Activated CD8-positive, alpha-beta memory T cell treated with anti-CD3 and anti-CD28 coated beads, Interleukin-2, amount 50 U/mL, for 1 hour (primary cell): ENCODE measurements around the gene PCBP1.
"Not testable (repeated sequence)": the region's sequence is repeated elsewhere in the genome, so short reads cannot be mapped to it uniquely, and the experiment has no call there.

Experiments
- DNase-seq: peaks from one replicate; pipeline ENCODE4 v3.0.0-alpha.2; 2020; ENCODE audit errors: extremely low read depth

Gene PCBP1

GRCh38 chr2:70098032-70098431 lies 10.8 kb downstream of the PCBP1 start:
- no peak for DNase-seq

DNA sequence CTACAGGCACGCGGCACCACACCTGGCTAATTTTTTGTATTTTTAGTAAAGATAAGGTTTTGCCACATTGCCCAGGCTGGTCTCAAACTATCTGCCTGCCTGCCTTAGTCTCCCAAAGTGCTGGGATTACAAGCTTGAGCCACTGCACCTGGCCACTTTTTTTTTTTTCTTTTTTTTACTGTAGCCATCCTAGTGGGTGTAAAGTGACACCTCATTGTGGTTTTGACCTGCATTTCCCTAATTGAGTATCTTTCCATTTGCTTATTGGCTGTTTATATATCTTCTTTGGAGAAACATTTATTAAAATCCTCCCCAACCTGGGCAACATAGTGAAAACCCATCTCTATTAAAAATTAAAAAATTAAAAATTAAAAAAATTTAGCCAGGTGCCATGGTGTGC lies 12.0 kb downstream of the PCBP1 start:
- DNase-seq = no peak

GRCh38 chr2:70101174-70101573 lies 13.9 kb downstream of the PCBP1 start:
- no peak for DNase-seq

GRCh38 chr2:70101686-70102085 lies 14.4 kb downstream of the PCBP1 start:
- not testable (repeated sequence) for DNase-seq

GRCh38 chr2:70102323-70102905 lies 15.1 kb downstream of the PCBP1 start:
- DNase-seq = not testable (repeated sequence)

GRCh38 chr2:70103531-70104061 lies 16.3 kb downstream of the PCBP1 start:
- no peak for DNase-seq

- DNase-seq = no peak
Measured at GRCh38 chr2:70104231-70105111, 17.2 kb downstream of the PCBP1 start.

- DNase-seq = not testable (repeated sequence)
Measured at GRCh38 chr2:70106138-70106537, 18.9 kb downstream of the PCBP1 start.

- DNase-seq = not testable (repeated sequence)
Measured at GRCh38 chr2:70110397-70110796, 23.1 kb downstream of the PCBP1 start.

DNA sequence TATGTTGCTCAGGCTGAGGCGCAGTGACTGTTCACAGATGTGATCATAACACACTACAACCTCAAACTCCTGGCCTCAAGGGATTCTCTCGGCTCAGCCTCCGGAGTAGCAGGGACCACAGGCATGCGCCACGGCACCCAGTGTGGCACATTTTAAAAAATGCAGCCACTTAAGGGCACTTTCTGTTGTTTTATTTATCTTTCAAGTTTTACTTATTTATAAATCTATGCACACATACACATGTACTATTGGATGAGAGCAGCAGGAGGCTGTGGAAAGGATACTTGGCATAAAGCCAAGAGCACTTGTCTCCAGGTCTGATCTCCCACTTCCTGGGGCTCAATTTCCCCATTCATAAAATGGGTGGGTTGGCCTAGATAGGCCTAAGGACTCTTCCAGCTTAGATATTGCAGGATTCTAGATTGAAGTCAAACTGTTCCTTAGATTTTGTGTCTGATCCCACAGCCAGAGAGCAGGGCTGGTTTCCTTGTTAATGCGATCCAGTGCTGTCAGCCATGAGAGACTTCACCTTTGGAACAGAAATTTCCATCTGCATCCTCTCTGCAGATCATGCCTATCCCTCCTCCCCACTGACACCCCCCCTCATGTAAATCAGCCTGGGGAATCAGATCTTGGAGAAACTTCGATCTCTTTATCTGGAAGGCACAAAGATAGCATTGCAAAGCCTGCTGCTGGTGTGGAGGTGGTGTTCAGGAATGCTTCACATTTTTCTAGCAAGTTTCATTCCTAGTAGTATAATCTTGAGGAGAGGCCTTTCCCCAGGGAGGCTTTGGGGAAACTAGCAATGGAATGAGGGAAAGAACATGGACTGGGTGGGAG lies 24.7 kb downstream of the PCBP1 start:
- DNase-seq = no peak

- DNase-seq = no peak
Measured at GRCh38 chr2:70113359-70114070, 26.2 kb downstream of the PCBP1 start.

- DNase-seq = no peak
Measured at GRCh38 chr2:70115646-70116442, 28.6 kb downstream of the PCBP1 start.

DNA sequence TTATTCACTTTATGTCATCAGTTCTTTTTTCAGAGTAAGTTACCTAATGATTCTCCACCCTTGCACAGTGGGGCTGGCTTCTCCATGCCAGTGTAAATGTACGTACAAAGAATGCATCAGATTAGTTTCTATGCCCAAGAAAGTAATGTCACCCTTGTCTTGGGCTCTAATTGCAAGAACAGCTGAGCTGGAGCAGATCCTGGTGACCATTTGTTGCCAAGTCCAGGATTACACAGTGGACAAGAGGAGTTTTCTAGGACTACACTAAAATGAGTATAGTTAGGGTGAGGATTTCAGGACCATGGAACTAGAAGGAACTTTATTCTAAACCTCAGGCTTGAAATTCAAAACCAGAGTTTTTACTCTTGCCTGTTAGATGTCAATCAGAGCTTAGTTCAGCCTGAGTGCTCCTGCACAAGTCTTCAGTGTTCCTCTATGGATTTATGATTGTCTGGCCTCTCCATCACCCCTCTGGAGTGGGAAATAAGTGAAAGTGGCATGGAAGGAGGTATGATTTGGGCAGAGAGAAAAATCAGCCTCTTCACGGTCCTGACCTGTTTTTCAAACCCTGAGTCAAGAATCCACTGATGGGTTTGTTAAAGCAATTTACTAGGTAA lies 29.8 kb downstream of the PCBP1 start:
- no peak for DNase-seq

- DNase-seq = no peak
Measured at GRCh38 chr2:70118798-70119454, 31.6 kb downstream of the PCBP1 start.

- no peak for DNase-seq
Measured at GRCh38 chr2:70121627-70122372, 34.5 kb downstream of the PCBP1 start.

GRCh38 chr2:70122470-70122869 lies 35.2 kb downstream of the PCBP1 start:
- DNase-seq = no peak

DNA sequence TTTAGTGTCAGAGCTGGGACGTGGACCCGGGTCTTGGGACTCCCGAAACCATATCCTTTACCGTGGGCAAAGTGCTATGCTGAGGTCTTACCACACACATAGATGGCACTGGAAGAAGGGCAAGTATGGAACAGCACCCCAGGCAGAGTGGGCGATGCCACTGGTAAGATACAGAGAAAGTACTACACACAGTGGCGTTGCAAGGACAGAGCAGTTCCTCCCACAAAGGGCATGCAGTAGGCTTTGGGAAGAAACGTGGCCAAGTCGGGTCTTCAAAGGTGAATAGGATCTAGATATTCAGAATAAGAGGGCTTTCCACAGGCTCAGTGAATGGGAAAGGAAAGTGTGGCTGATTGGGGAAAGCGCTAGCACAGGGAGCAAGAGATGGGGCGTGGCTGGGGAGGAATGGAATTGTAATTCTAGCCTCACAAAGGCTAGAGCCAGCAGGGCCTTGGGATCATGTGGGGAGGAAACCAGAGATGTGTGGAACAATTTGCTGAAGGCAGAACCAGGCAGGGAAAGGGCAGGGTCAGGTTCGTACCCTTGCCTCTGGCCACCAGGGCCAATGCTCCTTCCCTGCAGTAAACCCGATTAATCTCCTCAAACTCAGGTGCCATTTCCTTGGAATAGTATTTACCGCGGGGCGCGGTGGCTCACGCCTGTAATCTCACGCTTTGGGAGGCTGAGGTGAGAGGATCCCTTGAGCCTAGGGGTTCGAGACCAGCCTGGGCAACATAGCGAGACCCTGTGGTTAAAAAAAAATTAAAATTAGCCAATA lies 36.0 kb downstream of the PCBP1 start:
- DNase-seq = no peak

GRCh38 chr2:70123829-70124116 lies 36.5 kb downstream of the PCBP1 start:
- DNase-seq = no peak
